ENCODE data around the gene NCOA7. TPM values are rescaled to one million over a fixed set of nuclear protein-coding genes. Genes with fewer than 3 reads are reported as not detected.

NCOA7 gene
- total and polyA plus RNA-seq, 9 of the 15 experiments (the other 6 are each of a cell fraction or from before 2014, with no cell fraction given): 5.8 to 14.6 (median 9.3) TPM

DNA sequence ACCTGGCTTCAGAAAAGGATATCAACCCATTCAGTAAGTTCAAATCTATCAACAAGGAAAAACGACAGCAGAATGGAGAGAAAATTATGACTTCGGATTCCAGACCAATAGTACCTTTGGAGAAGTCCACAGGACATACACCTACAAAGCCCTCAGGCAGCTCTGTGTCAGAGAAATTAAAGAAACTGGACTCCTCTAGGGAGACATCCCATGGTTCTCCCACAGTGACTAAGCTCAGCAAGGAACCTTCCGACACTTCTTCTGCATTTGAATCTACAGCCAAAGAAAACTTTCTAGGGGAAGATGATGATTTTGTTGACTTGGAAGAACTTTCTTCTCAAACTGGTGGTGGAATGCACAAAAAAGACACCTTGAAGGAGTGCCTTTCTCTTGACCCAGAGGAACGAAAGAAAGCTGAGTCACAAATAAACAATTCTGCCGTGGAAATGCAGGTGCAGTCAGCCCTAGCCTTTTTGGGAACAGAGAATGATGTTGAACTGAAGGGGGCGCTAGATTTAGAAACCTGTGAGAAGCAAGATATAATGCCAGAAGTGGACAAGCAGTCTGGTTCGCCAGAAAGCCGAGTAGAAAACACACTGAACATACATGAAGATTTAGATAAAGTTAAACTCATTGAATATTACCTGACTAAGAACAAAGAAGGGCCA is 98.4 kb downstream of the NCOA7 start (continued):
- TF ChIP-seq, protein P1, sequence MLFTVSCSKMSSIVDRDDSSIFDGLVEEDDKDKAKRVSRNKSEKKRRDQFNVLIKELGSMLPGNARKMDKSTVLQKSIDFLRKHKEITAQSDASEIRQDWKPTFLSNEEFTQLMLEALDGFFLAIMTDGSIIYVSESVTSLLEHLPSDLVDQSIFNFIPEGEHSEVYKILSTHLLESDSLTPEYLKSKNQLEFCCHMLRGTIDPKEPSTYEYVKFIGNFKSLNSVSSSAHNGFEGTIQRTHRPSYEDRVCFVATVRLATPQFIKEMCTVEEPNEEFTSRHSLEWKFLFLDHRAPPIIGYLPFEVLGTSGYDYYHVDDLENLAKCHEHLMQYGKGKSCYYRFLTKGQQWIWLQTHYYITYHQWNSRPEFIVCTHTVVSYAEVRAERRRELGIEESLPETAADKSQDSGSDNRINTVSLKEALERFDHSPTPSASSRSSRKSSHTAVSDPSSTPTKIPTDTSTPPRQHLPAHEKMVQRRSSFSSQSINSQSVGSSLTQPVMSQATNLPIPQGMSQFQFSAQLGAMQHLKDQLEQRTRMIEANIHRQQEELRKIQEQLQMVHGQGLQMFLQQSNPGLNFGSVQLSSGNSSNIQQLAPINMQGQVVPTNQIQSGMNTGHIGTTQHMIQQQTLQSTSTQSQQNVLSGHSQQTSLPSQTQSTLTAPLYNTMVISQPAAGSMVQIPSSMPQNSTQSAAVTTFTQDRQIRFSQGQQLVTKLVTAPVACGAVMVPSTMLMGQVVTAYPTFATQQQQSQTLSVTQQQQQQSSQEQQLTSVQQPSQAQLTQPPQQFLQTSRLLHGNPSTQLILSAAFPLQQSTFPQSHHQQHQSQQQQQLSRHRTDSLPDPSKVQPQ (CRISPR knock-in tag; IDR thresholded peaks at IDR 0.05; ENCODE audit: borderline replicate concordance): no peak
- TF ChIP-seq CREB1 (IDR thresholded peaks at IDR 0.05): no peak
- TF ChIP-seq CREB1 (CRISPR knock-in tag; IDR thresholded peaks at IDR 0.05): no peak
- no peak for TF ChIP-seq ZBTB34 (CRISPR knock-in tag; IDR thresholded peaks at IDR 0.05)
- peak; percentile 71; the same call in 1 of the 2 replicates for TF ChIP-seq C11orf30 (IDR thresholded peaks at IDR 0.05; ENCODE audit: low read depth)
- TF ChIP-seq SOX6 (IDR thresholded peaks at IDR 0.05): 0 out of 2 replicates have a peak, but pooled peaks have one; percentile 30
- TF ChIP-seq CBX3 (IDR thresholded peaks at IDR 0.05; ENCODE audit: borderline replicate concordance in 1 of 2, low read length in 2 of 2): peak in 1 of 2 experiments; percentile 41; a peak in 1 of 3 replicates
- TF ChIP-seq HNRNPK (IDR thresholded peaks at IDR 0.05; ENCODE audit: low read depth, low read length, poor library complexity, severe bottlenecking): no peak
- TF ChIP-seq SMAD2 (IDR thresholded peaks at IDR 0.05; ENCODE audit: low read depth, low read length): no peak
- TF ChIP-seq, protein P2, sequence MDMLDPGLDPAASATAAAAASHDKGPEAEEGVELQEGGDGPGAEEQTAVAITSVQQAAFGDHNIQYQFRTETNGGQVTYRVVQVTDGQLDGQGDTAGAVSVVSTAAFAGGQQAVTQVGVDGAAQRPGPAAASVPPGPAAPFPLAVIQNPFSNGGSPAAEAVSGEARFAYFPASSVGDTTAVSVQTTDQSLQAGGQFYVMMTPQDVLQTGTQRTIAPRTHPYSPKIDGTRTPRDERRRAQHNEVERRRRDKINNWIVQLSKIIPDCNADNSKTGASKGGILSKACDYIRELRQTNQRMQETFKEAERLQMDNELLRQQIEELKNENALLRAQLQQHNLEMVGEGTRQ (CRISPR knock-in tag; IDR thresholded peaks at IDR 0.05): no peak
- no peak for TF ChIP-seq SRSF7 (optimal IDR thresholded peaks at IDR 0.05; ENCODE audit: low read depth, low read length)
- peak; percentile 51; the same call in 1 of the 2 replicates for TF ChIP-seq ZNF592 (IDR thresholded peaks at IDR 0.05)
- no peak for TF ChIP-seq PRPF4 (IDR thresholded peaks at IDR 0.05; ENCODE audit: insufficient read depth, low read depth, low read length, poor library complexity, severe bottlenecking)
- TF ChIP-seq ZNF316 (IDR thresholded peaks at IDR 0.05): peak; percentile 78
- TF ChIP-seq LCOR (CRISPR knock-in tag; IDR thresholded peaks at IDR 0.05): peak; percentile 56; the same call in 1 of the 2 replicates
- no peak for TF ChIP-seq ZNF445 (CRISPR knock-in tag; IDR thresholded peaks at IDR 0.05; ENCODE audit: low read depth)
